ENCODE results near the gene KDM4C.

DNA sequence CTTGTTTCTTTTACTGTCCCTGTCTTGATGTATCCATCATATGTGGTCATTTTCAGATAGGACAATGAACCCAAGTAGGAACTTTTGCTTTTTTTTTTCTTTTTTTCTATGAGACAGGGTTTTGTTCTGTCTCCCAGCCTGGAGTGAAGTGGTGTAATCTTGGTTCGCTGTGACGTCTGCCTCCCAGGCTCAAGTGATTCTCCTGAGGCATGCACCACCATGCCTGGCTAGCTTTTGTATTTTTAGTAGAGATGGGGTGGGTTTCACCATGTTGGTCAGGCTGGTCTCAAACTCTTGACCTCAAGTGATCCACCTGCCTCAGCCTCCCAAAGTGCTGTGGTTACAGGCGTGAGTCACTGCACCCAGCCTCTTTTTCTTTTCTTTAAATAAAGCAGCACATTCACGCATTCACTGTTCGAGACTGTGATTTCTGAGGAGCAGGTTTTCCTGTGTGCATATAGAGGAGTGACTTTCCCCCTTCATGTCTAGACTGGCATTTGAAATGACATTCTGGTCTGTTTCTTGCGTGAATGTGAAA is 448.5 kb downstream of the KDM4C start:
- TF ChIP-seq POLR2AphosphoS5 (IDR thresholded peaks at IDR 0.05; ENCODE audit: low read depth, low read length): no peak
- no peak for TF ChIP-seq POLR2A (IDR thresholded peaks at IDR 0.05; ENCODE audit: low read depth, low read length)
